DND-41 (cell line): ENCODE data around the gene MRPL20.
"Not testable (repeated sequence)": the region's sequence is repeated elsewhere in the genome, so short reads cannot be mapped to it uniquely, and the experiment has no call there.

ENCODE experiments used
- CTCF ChIP-seq: IDR thresholded peaks from 2 replicates; pipeline ENCODE4 v1.5.1; 2012; ENCODE audit warnings: borderline replicate concordance, low read length, moderate library complexity, mild to moderate bottlenecking; ENCODE audit not compliant: poor library complexity, severe bottlenecking; ENCODE audit errors: extremely low read depth
- EZH2 ChIP-seq: IDR thresholded peaks from 3 replicates; pipeline ENCODE4 v1.6.1; 2012; ENCODE audit warnings: borderline replicate concordance, low read depth, mild to moderate bottlenecking, moderate library complexity, low read length, inconsistent platforms; ENCODE audit not compliant: severe bottlenecking

GRCh38 chr1:1417825-1418463 lies 10.9 kb upstream of the MRPL20 start:
- not testable (repeated sequence) for TF ChIP-seq CTCF, EZH2
